ENCODE measurements around the gene COL9A2. TPM values are rescaled to one million over a fixed set of nuclear protein-coding genes. Genes with fewer than 3 reads are reported as not detected.

The COL9A2 gene
- total and polyA plus RNA-seq, 7 donors: 0.99 to 19.6 (median 1.6) TPM

GRCh38 chr1:40266786-40267535, 50.1 kb downstream of the COL9A2 start:
- Histone ChIP-seq H3K27ac (peak overlapping the region; percentile 50 to 83 (median 69)), H3K36me3 (peaks cover 0 to 74% (median 24%) of the 10 kb centered on the region in 4 donors), H3K9me3 (no peaks in the 10 kb centered on the region), H3K4me1 (peaks cover 0 to 51% (median 39%) of the 10 kb centered on the region in 4 donors), H3K27me3 (no peaks in the 10 kb centered on the region), H3K4me3 (no peak overlapping the region)
- 96% methylated on average over 6 of the region's 6 CpGs for WGBS, 2 donors
- TF ChIP-seq EP300 (IDR thresholded peaks at IDR 0.05): no peak
- no peak for TF ChIP-seq POLR2A (IDR thresholded peaks at IDR 0.05)
- TF ChIP-seq CTCF (IDR thresholded peaks at IDR 0.05): no peak
- no peak for DNase-seq
- intact Hi-C loops (cut with DNase I): no loop called here

- no peak for TF ChIP-seq POLR2A (IDR thresholded peaks at IDR 0.05)
- TF ChIP-seq POLR2AphosphoS5 (IDR thresholded peaks at IDR 0.05): no peak
- TF ChIP-seq EP300 (IDR thresholded peaks at IDR 0.05): no peak
- no peak for TF ChIP-seq CTCF (IDR thresholded peaks at IDR 0.05)
- H3K9me3 ChIP-seq: no peaks in the 10 kb centered on the region
- peaks cover 0 to 62% (median 44%) of the 10 kb centered on the region in 4 donors for H3K4me1 ChIP-seq
- peak overlapping the region in 2 of 4 donors; percentile 63 to 83 for H3K27ac ChIP-seq
- intact Hi-C loops (cut with DNase I): no loop called here
- peaks cover 7 to 74% (median 23%) of the 10 kb centered on the region in 4 donors for H3K36me3 ChIP-seq
- no peaks in the 10 kb centered on the region for H3K27me3 ChIP-seq
- H3K4me3 ChIP-seq: no peak overlapping the region
- DNase-seq: no peak
Observed at GRCh38 chr1:40265919-40266318, 51.2 kb downstream of the COL9A2 start.

GRCh38 chr1:40265298-40265697, 51.8 kb downstream of the COL9A2 start:
- Histone ChIP-seq H3K27me3 (no peaks in the 10 kb centered on the region), H3K36me3 (peaks cover 9 to 74% (median 21%) of the 10 kb centered on the region in 4 donors), H3K4me1 (peaks cover 0 to 66% (median 48%) of the 10 kb centered on the region in 4 donors), H3K27ac (no peak overlapping the region), H3K4me3 (no peak overlapping the region), H3K9me3 (no peaks in the 10 kb centered on the region)
- intact Hi-C loops (cut with DNase I): no loop called here
- TF ChIP-seq CTCF (IDR thresholded peaks at IDR 0.05): no peak
- no peak for TF ChIP-seq POLR2A (IDR thresholded peaks at IDR 0.05)
- TF ChIP-seq EP300 (IDR thresholded peaks at IDR 0.05): no peak
- no peak for TF ChIP-seq POLR2AphosphoS5 (IDR thresholded peaks at IDR 0.05)
- DNase-seq: no peak

- Histone ChIP-seq H3K4me3 (no peak overlapping the region), H3K4me1 (peaks cover 0 to 71% (median 57%) of the 10 kb centered on the region in 4 donors), H3K36me3 (peaks cover 8 to 64% (median 15%) of the 10 kb centered on the region in 4 donors), H3K27me3 (no peaks in the 10 kb centered on the region), H3K9me3 (no peaks in the 10 kb centered on the region), H3K27ac (peak overlapping the region in 2 of 4 donors; percentile 37 to 68)
- TF ChIP-seq CTCF (IDR thresholded peaks at IDR 0.05) (no peak), POLR2A (IDR thresholded peaks at IDR 0.05) (no peak), POLR2AphosphoS5 (IDR thresholded peaks at IDR 0.05) (no peak), EP300 (IDR thresholded peaks at IDR 0.05) (no peak)
- DNase-seq: no peak
- intact Hi-C loops (cut with DNase I): no loop called here
- WGBS, 2 donors: 88 to 93% methylated on average over 3 of the region's 3 CpGs
Observed at GRCh38 chr1:40264354-40264781, 52.7 kb downstream of the COL9A2 start.
